Lower lobe of right lung (tissue), 2 donors: Measurements from ENCODE around the gene IFT122. TPM values are rescaled to one million over a fixed set of nuclear protein-coding genes. Genes with fewer than 3 reads are reported as not detected.

Experiments used
- ATAC-seq, 2 donors: fragments of 200-7000 bp; cut with Tn5 transposase; one replicate each; pipeline ENCODE4 v1.9.1; 2020 to 2022; ENCODE audit warnings: mild to moderate bottlenecking in 2 of 2, moderate library complexity in 2 of 2
- DNase-seq: peaks from one replicate; pipeline ENCODE4 v3.0.0-alpha.2; 2020
- H3K27ac ChIP-seq: fragments of 200-600 bp; one replicate; pipeline ENCODE4 v1.8.0; 2022
- H3K27me3 ChIP-seq: fragments of 200-600 bp; one replicate; pipeline ENCODE4 v1.8.0; 2022; ENCODE audit warnings: low read depth
- H3K36me3 ChIP-seq: fragments of 200-600 bp; one replicate; pipeline ENCODE4 v1.8.0; 2022; ENCODE audit warnings: mild to moderate bottlenecking
- H3K4me1 ChIP-seq: fragments of 200-600 bp; one replicate; pipeline ENCODE4 v1.8.0; 2022
- H3K4me3 ChIP-seq: fragments of 200-600 bp; one replicate; pipeline ENCODE4 v1.8.0; 2022; ENCODE audit warnings: mild to moderate bottlenecking
- H3K9me3 ChIP-seq: fragments of 200-600 bp; one replicate; pipeline ENCODE4 v1.8.0; 2022
- CTCF ChIP-seq: fragments of 200-600 bp; IDR thresholded peaks from one replicate; pipeline ENCODE4 v1.8.0; 2022; ENCODE audit warnings: antibody characterized with exemption, mild to moderate bottlenecking
- intact Hi-C: fragments of 100-400 bp; cut with DNase I; formaldehyde crosslinking; loops from one replicate; pipeline ENCODE4 v1.11.0; 2022
- total RNA-seq: library from RNA; stranded (reverse); fragmentation: NEBNext Ultra II Directional; extraction: Animal tissue kit (Norgen Biotek cat#: 25700); gene quantifications from one replicate; pipeline ENCODE4 v1.2.1, GENCODE V29; 2021
- donor health status: DM: no; HTN: yes; CAD: no; lungs with severe emphysema.

The IFT122 gene
- total RNA-seq, 1 donor from 2014 or later, result 29.9 TPM

- no peak for ATAC-seq
- Histone ChIP-seq H3K4me3 (no peak within 1 kb of the TSS), H3K27ac (no peak within 1 kb of the TSS)
Observed at GRCh38 chr3:129528589-129529100, 88.6 kb downstream of the IFT122 start, which contains the start of gene RHO. TSS of gene RHO (plus strand) at chr3:129528639. CDS start at chr3:129528734, 95 bp downstream.

GRCh38 chr3:129529436-129530210 is 89.6 kb downstream of the IFT122 start:
- Histone ChIP-seq H3K27ac (no peak overlapping the region), H3K36me3 (no peaks in the 10 kb centered on the region), H3K9me3 (no peaks in the 10 kb centered on the region), H3K4me3 (no peak overlapping the region), H3K4me1 (no peaks in the 10 kb centered on the region), H3K27me3 (no peaks in the 10 kb centered on the region)
- DNase-seq (no peak), ATAC-seq (no peak)
- intact Hi-C loops, result no loop called here
- TF ChIP-seq CTCF, result no peak

More at GRCh38 chr3:129528589-129529100, 88.6 kb downstream of the IFT122 start, which contains the start of gene RHO:
- TF ChIP-seq CTCF, result no peak
- Histone ChIP-seq H3K9me3 (no peaks in the 10 kb centered on the region), H3K4me1 (no peaks in the 10 kb centered on the region), H3K36me3 (no peaks in the 10 kb centered on the region), H3K27me3 (no peaks in the 10 kb centered on the region)
- no peak for DNase-seq
- intact Hi-C loops, result no loop called here

- DNase-seq, result no peak
Observed at GRCh38 chr3:129530251-129530791, 90.3 kb downstream of the IFT122 start.

GRCh38 chr3:129530821-129531220 is 90.8 kb downstream of the IFT122 start:
- ATAC-seq (no peak), DNase-seq (no peak)
- Histone ChIP-seq H3K9me3 (no peaks in the 10 kb centered on the region), H3K36me3 (no peaks in the 10 kb centered on the region), H3K4me3 (no peak overlapping the region), H3K4me1 (no peaks in the 10 kb centered on the region), H3K27ac (no peak overlapping the region), H3K27me3 (no peaks in the 10 kb centered on the region)
- intact Hi-C loops, result no loop called here
- TF ChIP-seq CTCF, result no peak

More at GRCh38 chr3:129530251-129530791, 90.3 kb downstream of the IFT122 start:
- Histone ChIP-seq H3K9me3 (no peaks in the 10 kb centered on the region), H3K36me3 (no peaks in the 10 kb centered on the region), H3K4me3 (no peak overlapping the region), H3K27ac (no peak overlapping the region), H3K27me3 (no peaks in the 10 kb centered on the region), H3K4me1 (no peaks in the 10 kb centered on the region)
- no peak for TF ChIP-seq CTCF
- intact Hi-C loops, result no loop called here
- no peak for ATAC-seq

GRCh38 chr3:129531699-129532098 is 91.7 kb downstream of the IFT122 start:
- Histone ChIP-seq H3K27me3 (no peaks in the 10 kb centered on the region), H3K4me1 (no peaks in the 10 kb centered on the region), H3K4me3 (no peak overlapping the region), H3K27ac (no peak overlapping the region), H3K9me3 (no peaks in the 10 kb centered on the region), H3K36me3 (no peaks in the 10 kb centered on the region)
- no peak for DNase-seq
- TF ChIP-seq CTCF, result no peak
- intact Hi-C loops, result no loop called here
- no peak for ATAC-seq
